Spleen (tissue), 11 donors: ENCODE measurements around the gene CACNA2D4. TPM values are rescaled to one million over a fixed set of nuclear protein-coding genes. Genes with fewer than 3 reads are reported as not detected.

Experiments used
- DNase-seq: peaks from one replicate; pipeline ENCODE4 v3.0.0-alpha.2; 2020
- H3K27ac ChIP-seq, 8 donors: fragments of 200-600 bp; sonication (generic) in 7 of 8; 1 replicate in 4 of 8; 2 replicates in 4 of 8; pipeline versions ENCODE4 v1.5.0 to v1.8.0; 2016 to 2021; ENCODE audit warnings: inconsistent platforms in 4 of 8, mild to moderate bottlenecking in 4 of 8, moderate library complexity in 1 of 8
- H3K27me3 ChIP-seq, 7 donors: fragments of 200-600 bp; sonication (generic) in 6 of 7; replicated peaks in 1 of 7; 1 replicate in 4 of 7; 2 replicates in 3 of 7; pipeline versions ENCODE4 v1.5.0 to v1.8.0; 2016 to 2021; ENCODE audit warnings: inconsistent platforms in 3 of 7, mild to moderate bottlenecking in 1 of 7
- H3K36me3 ChIP-seq, 6 donors: fragments of 200-600 bp; sonication (generic) in 5 of 6; 1 replicate in 4 of 6; 2 replicates in 2 of 6; pipeline versions ENCODE4 v1.5.0 to v1.8.0; 2016 to 2021; ENCODE audit warnings: inconsistent platforms in 2 of 6
- H3K4me1 ChIP-seq, 6 donors: fragments of 200-600 bp; sonication (generic) in 5 of 6; 1 replicate in 3 of 6; 2 replicates in 3 of 6; pipeline versions ENCODE4 v1.5.0 to v1.8.0; 2016 to 2021; ENCODE audit warnings: inconsistent platforms in 3 of 6
- H3K4me3 ChIP-seq, 8 donors: fragments of 200-600 bp; sonication (generic) in 7 of 8; 1 replicate in 4 of 8; 2 replicates in 4 of 8; pipeline versions ENCODE4 v1.5.0 to v1.8.0; 2016 to 2021; ENCODE audit warnings: inconsistent platforms in 4 of 8, mild to moderate bottlenecking in 4 of 8, moderate library complexity in 2 of 8
- H3K9me3 ChIP-seq, 8 donors: fragments of 200-600 bp; sonication (generic) in 7 of 8; 1 replicate in 4 of 8; 2 replicates in 4 of 8; pipeline versions ENCODE4 v1.5.0 to v1.8.0; 2016 to 2021; ENCODE audit warnings: inconsistent platforms in 4 of 8
- CTCF ChIP-seq, 11 experiments: fragments of 200-600 bp in 7 of 11; fragments of 450-650 bp in 4 of 11; sonication (generic) in 4 of 11; IDR thresholded peaks in 8 of 11; conservative IDR thresholded peaks in 3 of 11; 1 replicate in 7 of 11; 2 replicates in 4 of 11; pipeline versions ENCODE4 v1.4.0 to v1.8.0; 2016 to 2021; ENCODE audit warnings: antibody characterized with exemption in 11 of 11, inconsistent platforms in 4 of 11, mild to moderate bottlenecking in 1 of 11
- POLR2A ChIP-seq, 3 donors: fragments of 450-650 bp; IDR thresholded peaks; one replicate each; pipeline ENCODE4 v1.5.1; 2017; ENCODE audit warnings: antibody characterized with exemption in 3 of 3, mild to moderate bottlenecking in 1 of 3
- POLR2AphosphoS5 ChIP-seq, 3 donors: sonication (generic); formaldehyde crosslinking; IDR thresholded peaks; one replicate each; pipeline ENCODE4 v1.5.1; 2017; ENCODE audit warnings: antibody characterized with exemption in 3 of 3
- WGBS, 5 donors: extraction: QIAGEN DNeasy Blood & Tissue Kit in 3 of 5; methylation state at CpG; one replicate each; pipeline versions ENCODE4 v1.1.5 to v1.1.7; 2013 to 2018; 5-methylcytosine and 5-hydroxymethylcytosine counted together
- intact Hi-C: fragments of 100-400 bp; cut with DNase I; formaldehyde crosslinking; loops from one replicate; pipeline ENCODE4 v1.15.0; 2023; ENCODE audit warnings: low total_unique reads
- polyA plus RNA-seq, 3 donors: library from polyadenylated mRNA; stranded (reverse); fragments of 200-250 nt; gene quantifications; one replicate each; pipeline ENCODE4 v1.2.1, GENCODE V29; 2013
- total RNA-seq, 7 donors: library from RNA; depleted of rRNA in 3 of 7; stranded (reverse); fragments of >200 nt in 3 of 7; fragmentation: NEBNext Ultra II Directional in 4 of 7; extraction: Animal tissue kit (Norgen Biotek cat#: 25700) in 4 of 7; gene quantifications; one replicate each; pipeline versions ENCODE4 v1.1.0 to v1.2.1, GENCODE V29; 2016 to 2021
- donor health status: healthy with polysubstance abuse.
- donor health status: DM: no; HTN: no; CAD: no; lungs with moderate emphysema.
- donor health status: DM: no; HTN: no; CAD: no.
- donor health status: Bipolar disorder and iron deficiency.
- donor health status: healthy.
- donor health status: DM: no; HTN: no; CAD: no.
- donor health status: DM: yes; HTN: yes; CAD: no.

The CACNA2D4 gene
- total and polyA plus RNA-seq, 10 donors = 3.3 to 11.8 (median 7.0) TPM

- H3K4me3 ChIP-seq = no peak overlapping the region
- intact Hi-C loops = no loop called here
- no peak for DNase-seq
- H3K27ac ChIP-seq = no peak overlapping the region
- peaks cover 0 to 3% (median 0%) of the 10 kb centered on the region in 6 donors for H3K4me1 ChIP-seq
- H3K27me3 ChIP-seq = peaks cover 0 to 82% (median 26%) of the 10 kb centered on the region in 7 donors
- H3K9me3 ChIP-seq = no peaks in the 10 kb centered on the region
- H3K36me3 ChIP-seq = no peaks in the 10 kb centered on the region
- TF ChIP-seq CTCF (IDR thresholded peaks at IDR 0.05 in 8 of 11, conservative IDR thresholded peaks at IDR 0.05 in 3 of 11) (no peak), POLR2A (IDR thresholded peaks at IDR 0.05) (no peak), POLR2AphosphoS5 (IDR thresholded peaks at IDR 0.05) (no peak)
- 64 to 81% (median 69%) methylated on average over 14 to 25 of the region's 25 CpGs for WGBS, 5 donors
These were observed 91.4 kb downstream of the CACNA2D4 start for GRCh38 chr12:1826867-1827705.

DNA sequence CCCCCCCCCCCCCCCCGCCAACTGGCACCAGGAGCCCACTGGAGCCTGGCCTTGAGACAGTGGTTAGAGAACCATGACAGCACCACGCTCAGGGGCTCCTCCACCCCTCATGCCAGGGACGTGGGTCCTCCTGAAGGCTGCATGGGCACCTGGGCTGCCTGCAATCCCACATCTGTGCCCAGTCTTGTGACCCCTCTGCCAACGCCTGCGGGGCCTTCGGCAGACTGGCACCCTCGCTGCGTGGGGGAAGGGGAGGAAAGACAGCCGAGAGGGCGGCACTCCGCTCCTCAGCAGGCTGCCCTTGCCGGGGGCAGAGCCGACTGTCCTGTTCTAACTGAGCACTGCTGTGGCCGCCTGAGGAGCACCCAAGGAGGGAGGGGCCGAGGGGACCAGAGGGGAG is 92.1 kb downstream of the CACNA2D4 start:
- WGBS, 5 donors = 72 to 83% (median 74%) methylated on average over 11 to 15 of the region's 15 CpGs
- Histone ChIP-seq H3K36me3 (no peaks in the 10 kb centered on the region), H3K4me1 (peaks cover 0 to 3% (median 0%) of the 10 kb centered on the region in 6 donors), H3K27ac (no peak overlapping the region), H3K9me3 (no peaks in the 10 kb centered on the region), H3K4me3 (no peak overlapping the region), H3K27me3 (peaks cover 0 to 82% (median 27%) of the 10 kb centered on the region in 7 donors)
- TF ChIP-seq POLR2AphosphoS5 (IDR thresholded peaks at IDR 0.05) = no peak
- TF ChIP-seq CTCF (IDR thresholded peaks at IDR 0.05 in 8 of 11, conservative IDR thresholded peaks at IDR 0.05 in 3 of 11) = no peak
- no peak for TF ChIP-seq POLR2A (IDR thresholded peaks at IDR 0.05)
- intact Hi-C loops = no loop called here
- no peak for DNase-seq

DNA sequence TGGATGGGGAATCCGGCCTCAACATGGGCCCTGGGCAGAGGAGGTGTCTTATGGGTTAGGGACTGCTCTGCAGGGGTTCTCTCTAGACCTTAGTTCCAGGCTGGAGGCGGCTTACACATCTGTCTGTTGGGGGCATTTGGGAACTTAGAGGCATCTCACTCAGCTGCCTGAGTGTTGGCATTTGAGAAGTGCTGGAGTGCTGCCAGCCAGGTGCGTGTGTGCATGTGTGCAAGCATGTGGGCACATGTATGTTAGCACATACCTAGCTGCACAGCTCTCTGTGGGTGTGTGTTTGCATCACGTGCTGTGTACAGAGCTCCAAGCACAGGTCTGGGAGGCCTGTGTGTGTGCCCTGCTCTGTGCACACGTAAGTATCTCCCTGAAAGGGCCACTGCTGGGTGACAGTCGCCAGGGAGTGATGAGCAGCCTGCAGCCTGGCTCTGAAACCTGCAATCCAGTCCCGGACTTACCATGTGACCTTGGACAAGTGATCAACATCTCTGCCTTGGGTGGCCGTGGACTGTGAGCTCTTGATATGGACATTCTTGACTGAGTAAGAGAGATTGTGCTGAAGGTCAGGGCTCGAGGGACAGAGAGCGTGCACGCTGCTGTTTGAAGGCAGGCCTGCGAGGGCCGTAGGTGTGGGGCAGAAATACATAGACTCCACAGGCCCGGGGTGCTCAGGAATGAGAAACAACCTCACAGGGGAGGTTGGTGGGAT is 92.9 kb downstream of the CACNA2D4 start:
- Histone ChIP-seq H3K4me3 (no peak overlapping the region), H3K27ac (no peak overlapping the region), H3K4me1 (peaks cover 0 to 3% (median 0%) of the 10 kb centered on the region in 6 donors), H3K27me3 (peaks cover 0 to 82% (median 26%) of the 10 kb centered on the region in 7 donors), H3K36me3 (no peaks in the 10 kb centered on the region), H3K9me3 (no peaks in the 10 kb centered on the region)
- DNase-seq = no peak
- 77 to 93% (median 83%) methylated on average over 13 to 14 of the region's 14 CpGs for WGBS, 5 donors
- intact Hi-C loops = no loop called here
- no peak for TF ChIP-seq CTCF (IDR thresholded peaks at IDR 0.05 in 8 of 11, conservative IDR thresholded peaks at IDR 0.05 in 3 of 11)
- TF ChIP-seq POLR2AphosphoS5 (IDR thresholded peaks at IDR 0.05) = no peak
- TF ChIP-seq POLR2A (IDR thresholded peaks at IDR 0.05) = no peak

DNA sequence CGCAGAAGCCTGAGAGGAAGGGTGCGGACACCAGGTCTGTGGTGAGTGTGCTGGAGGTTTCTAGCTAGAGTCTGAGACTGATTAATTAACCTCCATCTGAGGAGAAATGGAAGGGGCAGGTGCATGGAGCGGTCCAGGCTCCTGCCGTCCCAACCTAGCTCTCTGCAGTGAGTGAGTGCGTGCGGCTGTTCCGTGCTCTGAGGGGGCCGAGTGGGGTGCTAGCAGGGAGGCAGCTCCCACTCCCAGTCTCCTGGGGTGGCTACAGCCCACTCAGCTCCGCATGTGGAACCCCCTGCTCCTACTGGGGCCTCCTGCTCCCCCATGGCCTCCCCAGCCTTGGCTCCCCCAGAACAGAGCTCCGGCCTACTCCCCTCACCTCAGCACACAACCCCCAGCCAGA is 95.2 kb downstream of the CACNA2D4 start:
- Histone ChIP-seq H3K4me1 (peaks cover 0 to 13% (median 0%) of the 10 kb centered on the region in 6 donors), H3K4me3 (no peak overlapping the region), H3K9me3 (no peaks in the 10 kb centered on the region), H3K36me3 (no peaks in the 10 kb centered on the region), H3K27ac (no peak overlapping the region), H3K27me3 (peaks cover 0 to 77% (median 33%) of the 10 kb centered on the region in 7 donors)
- DNase-seq = no peak
- 91 to 97% (median 92%) methylated on average over 6 to 10 of the region's 10 CpGs for WGBS, 5 donors
- intact Hi-C loops = no loop called here
- TF ChIP-seq CTCF (IDR thresholded peaks at IDR 0.05 in 8 of 11, conservative IDR thresholded peaks at IDR 0.05 in 3 of 11) (no peak), POLR2A (IDR thresholded peaks at IDR 0.05) (no peak), POLR2AphosphoS5 (IDR thresholded peaks at IDR 0.05) (no peak)
